Heart right ventricle (tissue), 16 donors: ENCODE results near the gene GALNT8. TPM values are rescaled to one million over a fixed set of nuclear protein-coding genes. Genes with fewer than 3 reads are reported as not detected.

Experiments
- ATAC-seq, 8 donors: fragments of 200-7000 bp; cut with Tn5 transposase; one replicate each; pipeline ENCODE4 v1.9.1; 2020; ENCODE audit warnings: mild to moderate bottlenecking in 8 of 8, moderate library complexity in 8 of 8, moderate number of reproducible peaks in 1 of 8
- DNase-seq, 2 donors: peaks; one replicate each; pipeline ENCODE4 v3.0.0-alpha.2; 2020
- H3K27ac ChIP-seq, 10 donors: fragments of 200-600 bp; sonication (generic) in 2 of 10; one replicate each; pipeline versions ENCODE4 v1.5.0 to v1.8.0; 2020 to 2022; ENCODE audit warnings: mild to moderate bottlenecking in 3 of 10
- H3K27me3 ChIP-seq, 7 donors: fragments of 200-600 bp; one replicate each; pipeline ENCODE4 v1.8.0; 2021 to 2022; ENCODE audit warnings: mild to moderate bottlenecking in 2 of 7
- H3K36me3 ChIP-seq, 9 donors: fragments of 200-600 bp; sonication (generic) in 1 of 9; one replicate each; pipeline versions ENCODE4 v1.5.0 to v1.8.0; 2020 to 2022; ENCODE audit warnings: mild to moderate bottlenecking in 2 of 9
- H3K4me1 ChIP-seq, 9 donors: fragments of 200-600 bp; sonication (generic) in 1 of 9; one replicate each; pipeline versions ENCODE4 v1.5.0 to v1.8.0; 2020 to 2022; ENCODE audit warnings: mild to moderate bottlenecking in 4 of 9
- H3K4me3 ChIP-seq, 10 donors: fragments of 200-600 bp; sonication (generic) in 2 of 10; one replicate each; pipeline versions ENCODE4 v1.5.0 to v1.8.0; 2020 to 2022; ENCODE audit warnings: mild to moderate bottlenecking in 7 of 10, moderate library complexity in 2 of 10
- H3K9me3 ChIP-seq, 11 donors: fragments of 200-600 bp in 10 of 11; sonication (generic) in 2 of 11; one replicate each; pipeline versions ENCODE4 v1.5.0 to v1.8.0; 2013 to 2022; ENCODE audit warnings: mild to moderate bottlenecking in 2 of 11, control low read depth in 1 of 11, moderate library complexity in 1 of 11
- WGBS, 2 donors: extraction: QIAGEN DNeasy Blood & Tissue Kit; methylation state at CpG; one replicate each; pipeline ENCODE4 v1.1.7; 2013; ENCODE audit warnings: inconsistent platforms in 1 of 2; 5-methylcytosine and 5-hydroxymethylcytosine counted together
- intact Hi-C, 10 donors: fragments of 100-400 bp; cut with DNase I; formaldehyde crosslinking; loops; one replicate each; pipeline versions ENCODE4 v1.11.1 to v1.14.2; 2022
- polyA plus RNA-seq, 2 donors: library from polyadenylated mRNA; stranded (reverse); fragments of 200-250 nt; gene quantifications; one replicate each; pipeline ENCODE4 v1.2.3, GENCODE V29; 2013
- total RNA-seq, 10 donors: library from RNA; stranded (reverse); fragmentation: NEBNext Ultra II Directional in 3 of 10; extraction: Animal tissue kit (Norgen Biotek cat#: 25700) in 3 of 10; gene quantifications; one replicate each; pipeline versions ENCODE4 v1.2.1 to v1.2.4, GENCODE V29; 2021 to 2023
- TF ChIP-seq, protein P1 (sequence below), 9 donors: fragments of 200-600 bp; sonication (generic) in 2 of 9; IDR thresholded peaks; one replicate each; pipeline versions ENCODE4 v1.5.0 to v1.8.0; 2021 to 2022; ENCODE audit warnings: antibody characterized with exemption in 9 of 9, mild to moderate bottlenecking in 5 of 9, moderate library complexity in 1 of 9
- donor health status: Arrhythmogenic right ventricular cardiomyopathy.
- donor health status: ischemic (EF 13 %, LVEDD 7.1; RV severe dilation, severe dysfunction).
- donor health status: healthy with polysubstance abuse.
- donor health status: DM: no; HTN: yes; CAD: no.
- donor health status: DM: no; HTN: no; CAD: no.
- donor health status: ischemic (EF 25% LVEDD 6.9; RV normal size, moderate dysfunction).
- donor health status: ischemic (EF 25% LVEDD 5.7; RV mildly dilated, moderate dysfunction).
- donor health status: healthy.
- donor health status: DM: yes; HTN: yes; CAD: no.
- donor health status: Ischemic cardiomyopathy.
- donor health status: ischemic (EF 35%, LVEDD 5.7; RV mildly dilated, moderate dysfunction).
- donor health status: nonischemic (EF 11% LVEDD 7.7; RV severe dilation, severe dysfunction).
- donor health status: DM: yes; HTN: yes; CAD: no.
- donor health status: PGD.
- donor health status: ischemic (EF 29% LVEDD 5.4; RV normal size, mild dysfunction).
- donor health status: nonischemic (EF 23%, LVEDD 6.1; RV moderate dilation, normal function).

Gene GALNT8
- total and polyA plus RNA-seq, 12 donors, result 0.42 to 5.7 (median 1.5) TPM

DNA sequence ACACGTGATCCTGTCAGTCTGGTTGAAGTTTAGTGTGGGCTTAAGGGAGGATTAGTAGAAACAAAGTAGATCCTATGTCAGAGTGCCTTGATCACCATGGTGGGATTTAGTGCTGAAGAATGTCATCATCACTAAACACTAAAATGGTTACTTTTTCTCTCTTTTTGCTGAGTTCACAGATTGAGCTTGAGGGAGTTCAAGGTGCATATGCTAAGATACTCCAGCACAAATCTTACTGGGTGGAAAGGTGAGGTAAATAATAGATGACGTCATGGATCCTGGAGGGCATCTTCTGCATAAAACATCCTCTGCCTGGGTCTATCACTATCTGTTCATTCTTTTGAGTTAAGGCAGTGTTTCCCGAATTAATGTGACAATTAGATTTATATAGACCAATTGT is 4.9 kb downstream of the GALNT8 start:
- TF ChIP-seq, protein P1, sequence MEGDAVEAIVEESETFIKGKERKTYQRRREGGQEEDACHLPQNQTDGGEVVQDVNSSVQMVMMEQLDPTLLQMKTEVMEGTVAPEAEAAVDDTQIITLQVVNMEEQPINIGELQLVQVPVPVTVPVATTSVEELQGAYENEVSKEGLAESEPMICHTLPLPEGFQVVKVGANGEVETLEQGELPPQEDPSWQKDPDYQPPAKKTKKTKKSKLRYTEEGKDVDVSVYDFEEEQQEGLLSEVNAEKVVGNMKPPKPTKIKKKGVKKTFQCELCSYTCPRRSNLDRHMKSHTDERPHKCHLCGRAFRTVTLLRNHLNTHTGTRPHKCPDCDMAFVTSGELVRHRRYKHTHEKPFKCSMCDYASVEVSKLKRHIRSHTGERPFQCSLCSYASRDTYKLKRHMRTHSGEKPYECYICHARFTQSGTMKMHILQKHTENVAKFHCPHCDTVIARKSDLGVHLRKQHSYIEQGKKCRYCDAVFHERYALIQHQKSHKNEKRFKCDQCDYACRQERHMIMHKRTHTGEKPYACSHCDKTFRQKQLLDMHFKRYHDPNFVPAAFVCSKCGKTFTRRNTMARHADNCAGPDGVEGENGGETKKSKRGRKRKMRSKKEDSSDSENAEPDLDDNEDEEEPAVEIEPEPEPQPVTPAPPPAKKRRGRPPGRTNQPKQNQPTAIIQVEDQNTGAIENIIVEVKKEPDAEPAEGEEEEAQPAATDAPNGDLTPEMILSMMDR (IDR thresholded peaks at IDR 0.05), result no peak
- intact Hi-C loops, result no loop called here
- Histone ChIP-seq H3K4me1 (no peaks in the 10 kb centered on the region), H3K27ac (no peak overlapping the region), H3K4me3 (no peak overlapping the region), H3K9me3 (no peaks in the 10 kb centered on the region), H3K27me3 (peaks cover 0 to 11% (median 9%) of the 10 kb centered on the region in 7 donors), H3K36me3 (no peaks in the 10 kb centered on the region)
- DNase-seq (no peak), ATAC-seq (no peak)
- WGBS, 2 donors, result 85 to 91% methylated on average over 3 of the region's 3 CpGs

DNA sequence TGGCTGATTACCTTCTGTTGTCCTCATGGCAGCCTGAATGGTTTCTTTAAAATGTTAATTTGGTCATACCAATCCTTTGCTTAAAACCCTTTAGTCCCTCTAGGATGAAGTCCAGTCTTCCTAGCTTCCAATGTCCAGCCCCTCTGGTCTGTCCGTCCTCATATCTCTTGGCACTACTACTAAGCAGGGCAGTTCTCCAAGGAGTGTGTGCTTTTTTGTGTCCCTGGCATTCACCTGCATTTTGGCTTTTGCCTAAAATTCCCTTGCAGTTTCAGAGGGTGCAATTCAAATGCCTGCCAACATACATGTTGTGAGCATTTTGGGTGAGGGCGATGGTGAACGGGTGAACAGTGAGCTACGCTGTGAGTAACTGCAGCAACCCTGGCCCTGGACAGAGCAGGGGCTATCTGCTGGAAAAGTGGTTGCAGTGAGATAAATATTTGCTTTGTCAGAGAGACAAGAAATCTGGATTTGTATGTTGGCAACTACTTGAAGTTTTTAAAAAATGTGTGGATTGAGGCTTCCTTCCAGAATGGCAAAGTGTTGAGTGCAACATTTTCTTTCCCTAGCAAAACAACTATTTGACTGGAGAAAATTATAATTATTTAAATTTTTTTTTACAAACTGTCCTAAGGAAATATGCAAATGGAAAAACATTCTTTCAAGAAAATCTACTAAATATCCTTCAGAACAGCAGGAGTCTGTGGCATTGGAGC is 14.6 kb downstream of the GALNT8 start:
- intact Hi-C loops, result no loop called here
- Histone ChIP-seq H3K9me3 (no peaks in the 10 kb centered on the region), H3K4me3 (no peak overlapping the region), H3K36me3 (no peaks in the 10 kb centered on the region), H3K27ac (no peak overlapping the region), H3K27me3 (no peaks in the 10 kb centered on the region), H3K4me1 (peaks cover 0 to 8% (median 0%) of the 10 kb centered on the region in 9 donors)
- DNase-seq, result no peak
- TF ChIP-seq, protein P1 (IDR thresholded peaks at IDR 0.05), result no peak
- ATAC-seq, result peak in 1 of 8 donors; percentile 42
- WGBS, 2 donors, result 52 to 63% methylated on average over 4 of the region's 4 CpGs

DNA sequence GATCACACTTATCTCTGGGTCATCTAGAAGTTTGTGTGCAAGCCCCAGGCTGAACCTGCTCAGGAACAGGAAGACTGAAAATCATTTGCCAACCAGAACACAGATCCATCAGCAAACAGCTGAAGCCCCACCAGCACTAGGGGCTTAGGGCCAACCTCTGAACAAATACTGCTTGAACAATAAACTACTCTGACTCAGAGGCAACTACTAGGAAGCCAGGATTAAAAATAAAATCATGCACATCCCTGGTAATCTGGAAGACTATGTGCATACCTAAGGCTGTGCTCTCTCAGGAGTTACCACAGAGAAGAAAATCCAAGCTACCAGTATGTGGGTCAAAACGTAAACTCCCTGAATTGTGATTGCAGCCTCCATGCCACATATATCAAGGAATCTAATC is 15.9 kb downstream of the GALNT8 start:
- 73 to 79% methylated on average over 1 of the region's 1 CpG for WGBS, 2 donors
- no peaks in the 10 kb centered on the region for H3K9me3 ChIP-seq
- H3K27ac ChIP-seq, result no peak overlapping the region
- H3K36me3 ChIP-seq, result no peaks in the 10 kb centered on the region
- ATAC-seq, result no peak
- intact Hi-C loops, result no loop called here
- no peaks in the 10 kb centered on the region for H3K27me3 ChIP-seq
- TF ChIP-seq, protein P1 (IDR thresholded peaks at IDR 0.05), result no peak
- DNase-seq, result no peak
- no peak overlapping the region for H3K4me3 ChIP-seq
- H3K4me1 ChIP-seq, result peaks cover 0 to 8% (median 0%) of the 10 kb centered on the region in 9 donors

DNA sequence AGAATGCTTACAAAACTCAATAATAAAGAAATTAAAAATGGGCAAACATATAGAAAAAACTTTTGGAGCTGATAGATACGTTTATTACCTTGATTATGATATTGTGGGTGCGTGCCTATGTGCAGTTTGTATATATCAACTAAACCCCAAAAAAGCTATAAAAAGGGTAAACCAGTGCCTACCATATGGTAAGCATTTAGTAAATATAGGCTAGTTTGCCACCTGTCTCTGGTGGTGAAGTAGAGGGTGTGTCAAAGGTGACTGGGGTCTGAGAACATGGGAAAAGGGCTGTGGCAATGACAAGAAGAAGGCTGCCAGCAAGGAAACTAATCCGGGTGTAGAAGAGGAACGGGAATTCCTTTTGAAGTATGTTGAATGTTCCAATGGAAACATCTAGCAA is 18.3 kb downstream of the GALNT8 start:
- Histone ChIP-seq H3K4me3 (no peak overlapping the region), H3K36me3 (no peaks in the 10 kb centered on the region), H3K27me3 (no peaks in the 10 kb centered on the region), H3K4me1 (peaks cover 0 to 8% (median 0%) of the 10 kb centered on the region in 9 donors), H3K27ac (no peak overlapping the region), H3K9me3 (no peaks in the 10 kb centered on the region)
- no peak for DNase-seq
- ATAC-seq, result no peak
- 89 to 90% methylated on average over 4 of the region's 4 CpGs for WGBS, 2 donors
- TF ChIP-seq, protein P1 (IDR thresholded peaks at IDR 0.05), result no peak
- intact Hi-C loops, result no loop called here
